H9 (cell line): ENCODE results near the gene SUPT20H. TPM values are rescaled to one million over a fixed set of nuclear protein-coding genes. Genes with fewer than 3 reads are reported as not detected.

Source experiments
- DNase-seq: peaks from one replicate; pipeline ENCODE4 v3.0.0-alpha.2; 2017
- H2AFZ ChIP-seq: one replicate; pipeline ENCODE4 v1.6.1; 2013; ENCODE audit warnings: mild to moderate bottlenecking, low read length, control low read depth, moderate library complexity
- H2AK5ac ChIP-seq: 2 replicates; pipeline ENCODE4 v1.6.1; 2013; ENCODE audit warnings: low read length, control low read depth, mixed read lengths; ENCODE audit not compliant: insufficient read length
- H2BK120ac ChIP-seq: one replicate; pipeline ENCODE4 v1.6.1; 2013; ENCODE audit warnings: low read depth, mild to moderate bottlenecking, low read length, control low read depth, inconsistent platforms; ENCODE audit not compliant: poor library complexity, severe bottlenecking
- H2BK12ac ChIP-seq: 2 replicates; pipeline ENCODE4 v1.6.1; 2013; ENCODE audit warnings: low read length, control low read depth, mixed read lengths, low read depth; ENCODE audit not compliant: insufficient read length
- H2BK15ac ChIP-seq: 2 replicates; pipeline ENCODE4 v1.6.1; 2013; ENCODE audit warnings: low read depth, low read length, control low read depth
- H2BK20ac ChIP-seq: one replicate; pipeline ENCODE4 v1.6.1; 2013; ENCODE audit warnings: low read depth, mild to moderate bottlenecking, low read length, control low read depth, inconsistent platforms; ENCODE audit not compliant: poor library complexity, severe bottlenecking
- H2BK5ac ChIP-seq: 2 replicates; pipeline ENCODE4 v1.6.1; 2013; ENCODE audit warnings: low read length, control low read depth, mixed read lengths; ENCODE audit not compliant: insufficient read length
- H3K14ac ChIP-seq: 2 replicates; pipeline ENCODE4 v1.6.1; 2013; ENCODE audit warnings: low read length, control low read depth; ENCODE audit not compliant: insufficient read depth
- H3K18ac ChIP-seq: 2 replicates; pipeline ENCODE4 v1.6.1; 2013; ENCODE audit warnings: low read depth, mild to moderate bottlenecking, mixed read lengths, low read length, control low read depth; ENCODE audit not compliant: insufficient read length
- H3K23ac ChIP-seq: 2 replicates; pipeline ENCODE4 v1.6.1; 2013; ENCODE audit warnings: low read length, control low read depth, mixed read lengths, low read depth; ENCODE audit not compliant: insufficient read length
- H3K23me2 ChIP-seq: 2 replicates; pipeline ENCODE4 v1.6.1; 2013; ENCODE audit warnings: low read depth, mild to moderate bottlenecking, mixed read lengths, low read length, control low read depth; ENCODE audit not compliant: insufficient read length, poor library complexity, severe bottlenecking
- H3K27ac ChIP-seq: 2 replicates; pipeline ENCODE4 v1.5.1; 2013; ENCODE audit warnings: low read length, control low read depth, mixed read lengths, low read depth; ENCODE audit not compliant: insufficient read length
- H3K27me3 ChIP-seq: 2 replicates; pipeline ENCODE4 v1.6.1; 2013; ENCODE audit warnings: low read length, control low read depth, inconsistent platforms; ENCODE audit not compliant: insufficient read depth
- H3K4ac ChIP-seq: 2 replicates; pipeline ENCODE4 v1.6.1; 2013; ENCODE audit warnings: low read depth, mild to moderate bottlenecking, control low read depth, inconsistent platforms, low read length, moderate library complexity
- H3K4me1 ChIP-seq: 2 replicates; pipeline ENCODE4 v1.6.1; 2013; ENCODE audit warnings: low read length, control low read depth, inconsistent platforms; ENCODE audit not compliant: insufficient read depth
- H3K4me2 ChIP-seq: 2 replicates; pipeline ENCODE4 v1.6.1; 2013; ENCODE audit warnings: low read length, control low read depth, mixed read lengths; ENCODE audit not compliant: insufficient read length, insufficient read depth
- H3K56ac ChIP-seq: 2 replicates; pipeline ENCODE4 v1.6.1; 2013; ENCODE audit warnings: low read depth, mild to moderate bottlenecking, mixed read lengths, low read length, control low read depth; ENCODE audit not compliant: insufficient read length
- H3K79me1 ChIP-seq: 2 replicates; pipeline ENCODE4 v1.6.1; 2013; ENCODE audit warnings: low read depth, mild to moderate bottlenecking, moderate library complexity, low read length, control low read depth, inconsistent platforms; ENCODE audit not compliant: insufficient read depth, poor library complexity, severe bottlenecking
- H3K79me2 ChIP-seq: 2 replicates; pipeline ENCODE4 v1.6.1; 2013; ENCODE audit warnings: low read length, control low read depth, inconsistent platforms; ENCODE audit not compliant: insufficient read depth
- H3K9ac ChIP-seq: 2 replicates; pipeline ENCODE4 v1.6.1; 2013; ENCODE audit warnings: low read length, control low read depth, mixed read lengths; ENCODE audit not compliant: insufficient read length; ENCODE audit errors: extremely low read depth
- H3K9me3 ChIP-seq: one replicate; pipeline ENCODE4 v1.6.1; 2013; ENCODE audit warnings: low read depth, low read length, inconsistent platforms; ENCODE audit not compliant: control insufficient read depth
- H3T11ph ChIP-seq: one replicate; pipeline ENCODE4 v1.6.1; 2013; ENCODE audit warnings: mild to moderate bottlenecking, low read length, control low read depth, inconsistent platforms
- H4K20me1 ChIP-seq: one replicate; pipeline ENCODE4 v1.6.1; 2013; ENCODE audit not compliant: control insufficient read depth, insufficient read length, insufficient read depth
- H4K5ac ChIP-seq: 2 replicates; pipeline ENCODE4 v1.6.1; 2013; ENCODE audit warnings: low read depth, mild to moderate bottlenecking, mixed read lengths, low read length, control low read depth; ENCODE audit not compliant: insufficient read length
- H4K8ac ChIP-seq: replicated peaks from 2 replicates; pipeline ENCODE4 v1.6.1; 2013; ENCODE audit warnings: low read length, control low read depth, mixed read lengths, low read depth; ENCODE audit not compliant: insufficient read length
- H4K91ac ChIP-seq: 2 replicates; pipeline ENCODE4 v1.6.1; 2013; ENCODE audit warnings: low read depth, mild to moderate bottlenecking, moderate library complexity, mixed read lengths, low read length, control low read depth; ENCODE audit not compliant: insufficient read length
- H3K27ac Mint-ChIP-seq, 3 experiments: 2 replicates in 2 of 3; 3 replicates in 1 of 3; pipeline ENCODE4 v1.8.0; 2020 to 2021; ENCODE audit warnings: mixed read lengths in 3 of 3, mild to moderate bottlenecking in 1 of 3, moderate library complexity in 1 of 3
- H3K27me3 Mint-ChIP-seq: 2 replicates; pipeline ENCODE4 v1.8.0; 2021; ENCODE audit warnings: low read depth, mild to moderate bottlenecking, moderate library complexity, mixed read lengths
- H3K36me3 Mint-ChIP-seq, 3 experiments: 2 replicates in 2 of 3; 3 replicates in 1 of 3; pipeline ENCODE4 v1.8.0; 2020 to 2021; ENCODE audit warnings: low read depth in 3 of 3, mixed read lengths in 3 of 3; ENCODE audit not compliant: insufficient read depth in 1 of 3
- H3K4me1 Mint-ChIP-seq, 2 experiments: 2 replicates each; pipeline ENCODE4 v1.8.0; 2020; ENCODE audit warnings: mixed read lengths in 2 of 2
- H3K4me3 Mint-ChIP-seq, 2 experiments: 2 replicates in 1 of 2; 3 replicates in 1 of 2; pipeline ENCODE4 v1.8.0; 2020 to 2021; ENCODE audit warnings: mild to moderate bottlenecking in 2 of 2, mixed read lengths in 2 of 2, moderate library complexity in 1 of 2
- H3K9me3 Mint-ChIP-seq, 2 experiments: 2 replicates in 1 of 2; 3 replicates in 1 of 2; pipeline ENCODE4 v1.8.0; 2020; ENCODE audit warnings: mild to moderate bottlenecking in 2 of 2, mixed read lengths in 2 of 2, moderate library complexity in 1 of 2
- CTCF ChIP-seq: fragments of 200-600 bp; sonication (generic); conservative IDR thresholded peaks from 3 replicates; pipeline ENCODE4 v1.8.0; 2021; ENCODE audit warnings: antibody characterized with exemption, mild to moderate bottlenecking
- WGBS: extraction: QIAGEN DNeasy Blood & Tissue Kit; methylation state at CpG from one replicate; pipeline ENCODE4 v1.1.7; 2013; ENCODE audit warnings: missing lambda C conversion rate, low lambda C conversion rate, mixed read lengths; ENCODE audit not compliant: insufficient read length; ENCODE audit errors: extremely low coverage; 5-methylcytosine and 5-hydroxymethylcytosine counted together
- total RNA-seq: library from RNA; stranded (reverse); gene quantifications from 2 replicates; pipeline ENCODE4 v1.2.1, GENCODE V29; 2021

Gene SUPT20H
- total RNA-seq, 1 experiment from 2014 or later = 59.5 TPM

GRCh38 chr13:37106642-37107041, 47.2 kb upstream of the SUPT20H start:
- Histone ChIP-seq H3K56ac (no peak overlapping the region), H3K4me1 (peaks cover 3% of the 10 kb centered on the region; the same call in 1 of the 2 replicates), H3K14ac (no peak overlapping the region), H3K79me2 (no peaks in the 10 kb centered on the region), H4K8ac (no peak overlapping the region), H3K4me2 (no peak overlapping the region), H2AK5ac (no peak overlapping the region), H4K20me1 (no peaks in the 10 kb centered on the region), H4K5ac (no peak overlapping the region), H3K23me2 (no peaks in the 10 kb centered on the region), H3K4ac (no peak overlapping the region), H3K9ac (no peak overlapping the region), H3K79me1 (no peaks in the 10 kb centered on the region), H2BK15ac (no peak overlapping the region), H2AFZ (no peak overlapping the region), H2BK120ac (no peak overlapping the region), H2BK5ac (no peak overlapping the region), H4K91ac (no peak overlapping the region), H3K27me3 (no peaks in the 10 kb centered on the region), H2BK12ac (no peak overlapping the region), H3K18ac (no peak overlapping the region), H2BK20ac (no peak overlapping the region), H3K27ac (no peak overlapping the region), H3T11ph (no peak overlapping the region), H3K9me3 (no peaks in the 10 kb centered on the region), H3K23ac (no peak overlapping the region)
- Mint-ChIP-seq H3K27me3 (no peaks in the 10 kb centered on the region; the same call in 1 of the 2 replicates), H3K4me1 (peaks cover 25 to 26% of the 10 kb centered on the region in 2 experiments), H3K27ac (peak overlapping the region in 2 of 3 experiments; percentile 35 to 80; a peak in 4 of 7 replicates), H3K36me3 (peaks cover 0 to 6% (median 0%) of the 10 kb centered on the region in 3 experiments; a peak in 2 of 7 replicates), H3K9me3 (peaks cover 2 to 4% of the 10 kb centered on the region in 2 experiments; a peak in 2 of 5 replicates), H3K4me3 (no peak overlapping the region)
- DNase-seq = no peak
- no peak for TF ChIP-seq CTCF
- WGBS = no CpG with 5 or more reads among the region's 2 CpGs
